IMR-90 (cell line): ENCODE data around the gene CINP. TPM values are rescaled to one million over a fixed set of nuclear protein-coding genes. Genes with fewer than 3 reads are reported as not detected.

Experiments
- ATAC-seq: fragments of 200-7000 bp; cut with Tn5 transposase; 2 replicates; pipeline ENCODE4 v1.9.1; 2020; ENCODE audit warnings: low read depth, mild to moderate bottlenecking, moderate library complexity
- BruUV-seq: library from RNA; stranded (reverse); fragments of 400-500 nt; replicated peaks from 2 replicates; lab custom pipeline; 2021; lab: Mats Ljungman, UMichigan
- CTCF ChIA-PET: fragments of 300-600 bp; formaldehyde crosslinking; extraction: SDS; loops from one replicate; lab custom pipeline; 2021; ENCODE audit warnings: antibody characterized with exemption; lab: Yijun Ruan, JAX
- POLR2A ChIA-PET: fragments of 300-600 bp; sonication (Branson Sonifier 250); formaldehyde crosslinking; loops from one replicate; lab custom pipeline; 2022; ENCODE audit warnings: antibody characterized with exemption; ENCODE audit not compliant: unreplicated experiment; lab: Charles Lee
- DNase-seq: peaks from one replicate; pipeline ENCODE4 v3.0.0; 2013
- H2AFZ ChIP-seq: replicated peaks from 2 replicates; pipeline ENCODE3; 2013; ENCODE audit warnings: low read length, mild to moderate bottlenecking; ENCODE audit not compliant: poor library complexity
- H2AK5ac ChIP-seq: 2 replicates; pipeline ENCODE4 v1.6.1; 2013; ENCODE audit warnings: low read depth, low read length, inconsistent platforms
- H2AK9ac ChIP-seq: replicated peaks from 2 replicates; pipeline ENCODE3; 2013; ENCODE audit warnings: mild to moderate bottlenecking, low read depth, low read length, moderate library complexity; ENCODE audit not compliant: poor library complexity
- H2BK120ac ChIP-seq: 2 replicates; pipeline ENCODE4 v1.6.1; 2013; ENCODE audit warnings: low read depth, low read length, inconsistent platforms
- H2BK15ac ChIP-seq: 3 replicates; pipeline ENCODE4 v1.6.1; 2013; ENCODE audit warnings: low read depth, low read length, inconsistent platforms
- H2BK20ac ChIP-seq: 2 replicates; pipeline ENCODE4 v1.6.1; 2013; ENCODE audit warnings: low read depth, mild to moderate bottlenecking, inconsistent platforms, low read length, moderate library complexity
- H2BK5ac ChIP-seq: 2 replicates; pipeline ENCODE4 v1.6.1; 2013; ENCODE audit warnings: mild to moderate bottlenecking, low read depth, low read length, inconsistent platforms; ENCODE audit not compliant: poor library complexity, severe bottlenecking
- H3K14ac ChIP-seq: replicated peaks from 2 replicates; pipeline ENCODE4 v1.6.1; 2013; ENCODE audit warnings: low read depth, low read length, inconsistent platforms
- H3K18ac ChIP-seq: 2 replicates; pipeline ENCODE4 v1.6.1; 2013; ENCODE audit warnings: low read depth, low read length, control low read depth
- H3K23ac ChIP-seq: 2 replicates; pipeline ENCODE4 v1.6.1; 2013; ENCODE audit warnings: low read depth, low read length, inconsistent platforms
- H3K27ac ChIP-seq: 2 replicates; pipeline ENCODE4 v1.5.1; 2013; ENCODE audit warnings: mild to moderate bottlenecking, control low read depth, low read length; ENCODE audit not compliant: insufficient read depth
- H3K27me3 ChIP-seq: 2 replicates; pipeline ENCODE4 v1.6.1; 2013; ENCODE audit warnings: low read length; ENCODE audit not compliant: control insufficient read depth, insufficient read depth
- H3K36me3 ChIP-seq: 2 replicates; pipeline ENCODE4 v1.6.1; 2013; ENCODE audit warnings: low read length, mixed read lengths; ENCODE audit not compliant: control insufficient read depth, insufficient read depth
- H3K4ac ChIP-seq: 2 replicates; pipeline ENCODE4 v1.6.1; 2013; ENCODE audit warnings: low read depth, low read length, inconsistent platforms
- H3K4me1 ChIP-seq: 2 replicates; pipeline ENCODE4 v1.6.1; 2013; ENCODE audit warnings: low read length, mixed read lengths; ENCODE audit not compliant: control insufficient read depth, insufficient read depth
- H3K4me2 ChIP-seq: 2 replicates; pipeline ENCODE4 v1.6.1; 2013; ENCODE audit warnings: low read depth, mild to moderate bottlenecking, control low read depth, low read length, moderate library complexity
- H3K4me3 ChIP-seq: 2 replicates; pipeline ENCODE4 v1.5.1; 2013; ENCODE audit warnings: low read depth, mild to moderate bottlenecking, control low read depth, low read length, moderate library complexity; ENCODE audit not compliant: insufficient read depth
- H3K56ac ChIP-seq: 2 replicates; pipeline ENCODE4 v1.6.1; 2013; ENCODE audit warnings: low read length, inconsistent platforms; ENCODE audit not compliant: insufficient read depth; ENCODE audit errors: extremely low read depth
- H3K79me1 ChIP-seq, 2 experiments: 2 replicates each; pipeline ENCODE4 v1.6.1; 2013; ENCODE audit warnings: low read length in 2 of 2, inconsistent platforms in 1 of 2, low read depth in 1 of 2
- H3K9ac ChIP-seq: 2 replicates; pipeline ENCODE4 v1.6.1; 2013; ENCODE audit warnings: low read depth, low read length, control low read depth
- H3K9me1 ChIP-seq: 2 replicates; pipeline ENCODE4 v1.6.1; 2013; ENCODE audit warnings: low read length, inconsistent platforms; ENCODE audit not compliant: insufficient read depth
- H3K9me3 ChIP-seq: 2 replicates; pipeline ENCODE4 v1.6.1; 2013; ENCODE audit warnings: low read length; ENCODE audit not compliant: control insufficient read depth, insufficient read depth
- H4K20me1 ChIP-seq: 2 replicates; pipeline ENCODE4 v1.6.1; 2013; ENCODE audit warnings: low read length, inconsistent platforms; ENCODE audit not compliant: insufficient read depth
- H4K5ac ChIP-seq: 2 replicates; pipeline ENCODE4 v1.6.1; 2013; ENCODE audit warnings: mild to moderate bottlenecking, low read depth, low read length, control low read depth
- H4K8ac ChIP-seq, 2 experiments: 2 replicates each; pipeline ENCODE4 v1.6.1; 2013; ENCODE audit warnings: low read depth in 2 of 2, low read length in 2 of 2, control low read depth in 1 of 2, inconsistent platforms in 1 of 2
- H4K91ac ChIP-seq: 2 replicates; pipeline ENCODE4 v1.6.1; 2013; ENCODE audit warnings: low read depth, low read length, inconsistent platforms; ENCODE audit not compliant: insufficient read depth
- FOS ChIP-seq: fragments of 150-350 bp; IDR thresholded peaks from 2 replicates; pipeline ENCODE4 v1.6.1; 2016; ENCODE audit warnings: low read depth, low read length
- MXI1 ChIP-seq: IDR thresholded peaks from 2 replicates; pipeline ENCODE4 v1.6.1; 2012; ENCODE audit warnings: low read depth, mild to moderate bottlenecking, low read length, moderate library complexity, borderline replicate concordance
- WGBS, 2 experiments: methylation state at CpG; one replicate each; pipeline versions ENCODE4 v1.1.5 to v1.1.7; 2013; ENCODE audit warnings: missing lambda C conversion rate in 2 of 2; ENCODE audit not compliant: insufficient read length in 1 of 2; ENCODE audit errors: extremely low coverage in 2 of 2; 5-methylcytosine and 5-hydroxymethylcytosine counted together
- dilution Hi-C: fragments of 300-500 bp; cut with HindIII; formaldehyde crosslinking; loops from one replicate; pipeline ENCODE4 v1.14.3; 2018; ENCODE audit warnings: low sequenced_read_pairs; ENCODE audit not compliant: unreplicated experiment
- in situ Hi-C: fragments of 300-500 bp; cut with MboI; formaldehyde crosslinking; loops from 3 replicates; pipeline ENCODE4 v1.14.3; 2019; ENCODE audit warnings: low sequenced_read_pairs, inconsistent platforms, mixed read lengths
- intact Hi-C: fragments of 100-400 bp; cut with micrococcal nuclease; formaldehyde crosslinking; loops from 2 replicates; pipeline ENCODE4 v1.10.0; 2022
- polyA plus RNA-seq, 3 experiments: library from polyadenylated mRNA; depleted of rRNA; stranded (reverse); fragments of >200 nt; gene quantifications; 2 replicates each; pipeline ENCODE4 v1.2.3, GENCODE V29; 2012; ENCODE audit warnings: low replicate concordance in 1 of 3
- total RNA-seq: library from RNA; depleted of rRNA; stranded (reverse); fragments of >200 nt; gene quantifications from 2 replicates; pipeline ENCODE4 v1.2.3, GENCODE V29; 2012
- TF ChIP-seq, protein P1 (sequence below): fragments of 150-350 bp; IDR thresholded peaks from 2 replicates; pipeline ENCODE4 v1.6.1; 2017; ENCODE audit warnings: mild to moderate bottlenecking, antibody characterized with exemption, low read length, low read depth

The CINP gene
- total and polyA plus RNA-seq, 2 of the 4 experiments (the other 2 are of a cell fraction) = 41.9 to 56.4 TPM

DNA sequence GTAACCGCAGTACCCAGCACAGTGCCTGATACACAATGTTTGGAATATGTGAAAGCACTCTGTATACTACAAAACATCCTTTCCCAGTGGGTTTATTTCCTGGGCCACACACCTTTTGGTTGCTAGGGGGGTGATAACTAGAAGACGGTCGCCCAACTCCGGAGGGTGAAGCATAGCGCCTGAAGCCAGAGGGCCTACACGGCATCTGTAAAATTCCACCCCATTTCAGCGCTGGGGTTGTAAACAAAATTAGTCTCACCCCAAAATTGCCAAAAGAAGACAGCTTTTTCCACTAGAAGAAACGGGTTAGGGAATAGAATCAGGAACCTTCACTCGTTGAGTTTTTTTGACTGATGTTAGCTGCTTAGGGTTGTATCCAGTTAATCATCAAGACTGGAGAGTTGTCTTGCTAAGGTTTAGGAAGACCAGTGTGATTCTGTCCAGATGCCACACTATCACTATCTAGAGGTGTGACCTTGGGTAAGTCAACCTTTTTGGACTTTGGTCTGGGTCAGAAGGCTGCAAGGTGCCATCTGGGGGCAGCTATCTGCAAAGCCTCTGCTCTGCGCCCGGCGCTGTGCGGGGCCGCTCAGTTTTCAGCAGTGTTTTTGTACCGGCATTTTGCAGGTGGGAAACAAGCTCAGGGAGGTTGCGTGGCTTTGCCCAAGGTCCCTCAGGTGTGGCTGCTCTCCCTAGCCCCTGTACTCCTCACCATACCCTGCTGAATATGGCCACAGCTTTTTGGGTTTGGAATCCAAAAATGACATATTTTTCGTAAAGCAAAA is 41.8 kb downstream of the CINP start (continued):
- TF ChIP-seq FOS = no peak

DNA sequence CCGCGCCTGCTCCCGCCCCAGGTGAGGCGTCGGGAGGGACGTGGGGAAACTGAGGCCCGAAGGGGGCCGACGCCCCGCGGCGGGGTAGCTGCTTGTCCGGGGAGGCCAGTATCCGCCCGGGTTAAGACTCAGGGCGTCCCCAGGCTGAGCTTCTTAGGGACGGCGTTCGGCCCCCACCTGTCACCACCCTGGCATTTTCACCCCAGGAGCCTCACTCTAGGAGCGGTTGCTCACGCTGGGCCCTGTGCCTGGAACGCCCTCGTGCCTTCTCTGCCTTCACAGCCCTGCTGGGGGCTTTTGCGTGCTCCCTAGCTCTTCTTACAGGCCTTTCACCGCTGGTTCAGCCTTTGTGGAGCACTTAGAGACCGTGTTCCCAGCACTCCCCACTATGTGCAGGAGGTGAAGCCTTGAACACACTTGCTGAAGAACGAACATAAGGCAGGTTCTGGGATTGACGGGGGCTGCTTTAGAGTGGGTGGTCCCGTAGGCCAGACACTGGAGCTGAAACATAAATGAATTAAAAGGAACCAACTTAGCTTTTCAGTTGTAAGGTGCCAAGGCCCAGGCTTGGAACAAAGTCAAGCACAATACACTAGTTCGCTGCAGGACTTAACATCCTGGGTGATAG is 42.5 kb downstream of the CINP start:
- no TSS peak for BruUV-seq
- peak overlapping the region; percentile 96 for H2AK9ac ChIP-seq
- peak overlapping the region; percentile 52; the same call in 1 of the 2 replicates for H2BK120ac ChIP-seq
- H3K27ac ChIP-seq = peak overlapping the region; percentile 63
- peak overlapping the region; percentile 95 for H4K5ac ChIP-seq
- H3K18ac ChIP-seq = 0 out of 2 replicates have a peak overlapping the region, but pooled peaks have one; percentile 27
- ChIA-PET POLR2A (no interaction called here), CTCF (no interaction called here)
- peaks cover 14 to 35% of the 10 kb centered on the region in 2 experiments for H3K79me1 ChIP-seq
- H3K27me3 ChIP-seq = no peaks in the 10 kb centered on the region
- peak overlapping the region; percentile 95 for H3K4me2 ChIP-seq
- H3K9ac ChIP-seq = peak overlapping the region; percentile 94
- H2BK5ac ChIP-seq = peak overlapping the region; percentile 25
- in situ Hi-C loops (loop anchor here (25.0 kb wide), 3 partner anchors 233 to 558 kb away; partner anchors contain the start of genes DYNC1H1, HSP90AA1 and PPP2R5C), intact Hi-C loops (no loop called here), dilution Hi-C loops (no loop called here)
- peak overlapping the region; percentile 86 for H3K56ac ChIP-seq
- peaks cover 15% of the 10 kb centered on the region for H3K4me1 ChIP-seq
- ATAC-seq (peak; percentile 21), DNase-seq (peak; percentile 56)
- peaks cover 20% of the 10 kb centered on the region for H3K9me1 ChIP-seq
- H4K91ac ChIP-seq = peak overlapping the region; percentile 87
- H2AFZ ChIP-seq = peak overlapping the region; percentile 96
- H3K36me3 ChIP-seq = no peaks in the 10 kb centered on the region
- no peaks in the 10 kb centered on the region for H4K20me1 ChIP-seq
- H2BK15ac ChIP-seq = no peak overlapping the region
- H3K4me3 ChIP-seq = peak overlapping the region; percentile 78
- no peaks in the 10 kb centered on the region for H3K9me3 ChIP-seq
- peak overlapping the region; percentile 97 for H3K23ac ChIP-seq
- H3K14ac ChIP-seq = peak overlapping the region; percentile 98
- peak overlapping the region; percentile 98 for H3K4ac ChIP-seq
- TF ChIP-seq, protein P1, sequence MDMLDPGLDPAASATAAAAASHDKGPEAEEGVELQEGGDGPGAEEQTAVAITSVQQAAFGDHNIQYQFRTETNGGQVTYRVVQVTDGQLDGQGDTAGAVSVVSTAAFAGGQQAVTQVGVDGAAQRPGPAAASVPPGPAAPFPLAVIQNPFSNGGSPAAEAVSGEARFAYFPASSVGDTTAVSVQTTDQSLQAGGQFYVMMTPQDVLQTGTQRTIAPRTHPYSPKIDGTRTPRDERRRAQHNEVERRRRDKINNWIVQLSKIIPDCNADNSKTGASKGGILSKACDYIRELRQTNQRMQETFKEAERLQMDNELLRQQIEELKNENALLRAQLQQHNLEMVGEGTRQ = peak; percentile 11; the same call in 1 of the 2 replicates
- TF ChIP-seq MXI1 = no peak
- peak overlapping the region; percentile 91 for H2AK5ac ChIP-seq
- no peak overlapping the region for H2BK20ac ChIP-seq
- H4K8ac ChIP-seq = peak overlapping the region; percentile 97 to 100
- 6% methylated on average over 11 of the region's 30 CpGs; no CpG with 5 or more reads in 1 of the 2 experiments for WGBS, 2 experiments
